ENCODE results near the gene CLK2. TPM values are rescaled to one million over a fixed set of nuclear protein-coding genes. Genes with fewer than 3 reads are reported as not detected.

Gene CLK2
- total and polyA plus RNA-seq, 2 donors (not counting 3 experiments of a cell fraction or from before 2014, with no cell fraction given): 69.1 to 80.9 TPM

DNA sequence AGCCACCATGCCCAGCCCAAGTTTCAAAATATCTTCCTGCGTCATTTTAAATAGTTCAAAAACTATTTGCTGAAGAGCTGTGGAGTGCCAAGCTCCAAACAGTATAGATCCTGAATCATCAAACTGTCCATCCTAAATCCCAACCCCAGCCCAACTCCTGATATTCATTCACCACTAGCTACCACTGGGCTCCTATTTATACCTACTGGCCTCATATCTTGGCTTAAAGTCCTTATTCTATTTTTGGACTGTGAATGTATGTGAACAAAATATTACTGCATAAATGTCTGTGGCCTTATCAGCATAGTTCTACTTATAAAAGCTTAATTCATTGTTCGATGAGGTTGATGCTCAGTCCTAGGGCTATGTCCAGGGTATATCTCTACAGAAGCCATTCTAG is 5.9 kb downstream of the CLK2 start:
- Histone ChIP-seq H3K4me3 (replicated peaks in 1 of 3; ENCODE audit: insufficient read depth in 1 of 3, low read depth in 1 of 3, low read length in 3 of 3) (no peak overlapping the region), H3K4me2 (ENCODE audit: insufficient read depth, low read length) (no peak overlapping the region), H3K27ac (ENCODE audit: insufficient read depth, low read depth, low read length) (no peak overlapping the region), H3K9me1 (replicated peaks; ENCODE audit: control insufficient read depth, extremely low read depth, insufficient read depth, low read length) (no peaks in the 10 kb centered on the region), H3K27me3 (ENCODE audit: control insufficient read depth in 2 of 2, insufficient read depth in 2 of 2, low read length in 2 of 2) (no peaks in the 10 kb centered on the region), H3K79me2 (ENCODE audit: control insufficient read depth, insufficient read depth, low read length) (peaks cover 20% of the 10 kb centered on the region), H3K4me1 (ENCODE audit: control insufficient read depth, extremely low read depth, insufficient read depth, low read length) (peaks cover 6% of the 10 kb centered on the region), H3K36me3 (ENCODE audit: control insufficient read depth in 2 of 2, extremely low read depth in 1 of 2, insufficient read depth in 2 of 2, low read length in 2 of 2) (peaks cover 31 to 48% of the 10 kb centered on the region in 2 experiments), H3K9me3 (replicated peaks; ENCODE audit: control insufficient read depth, insufficient read depth, low read length) (no peaks in the 10 kb centered on the region), H2AFZ (ENCODE audit: low read depth, low read length) (no peak overlapping the region), H3K9ac (replicated peaks; ENCODE audit: extremely low read depth, insufficient read depth, low read length) (no peak overlapping the region), H4K20me1 (replicated peaks; ENCODE audit: control insufficient read depth, extremely low read depth, insufficient read depth, low read length) (no peaks in the 10 kb centered on the region)
- no TSS peak for BruUV-seq (replicated peaks)
- dilution Hi-C loops (cut with MboI; ENCODE audit: extremely low pct_ligation_motif_present, low sequenced_read_pairs) (no loop called here), intact Hi-C loops (cut with micrococcal nuclease) (no loop called here)
- TF ChIP-seq CTCF (IDR thresholded peaks at IDR 0.05; ENCODE audit: extremely low read depth in 1 of 2, insufficient read depth in 1 of 2, low read depth in 1 of 2, low read length in 2 of 2) (no peak), MYC (IDR thresholded peaks at IDR 0.05; ENCODE audit: low read depth, low read length) (no peak), EZH2 (IDR thresholded peaks at IDR 0.05; ENCODE audit: borderline replicate concordance, low read depth, low read length, severe bottlenecking) (no peak), POLR2AphosphoS5 (IDR thresholded peaks at IDR 0.05; ENCODE audit: insufficient read depth, low read depth, low read length) (no peak), FOS (IDR thresholded peaks at IDR 0.05; ENCODE audit: borderline replicate concordance, insufficient read depth, low read length) (no peak), POLR2A (IDR thresholded peaks at IDR 0.05; ENCODE audit: low read depth, low read length) (no peak), JUN (IDR thresholded peaks at IDR 0.05; ENCODE audit: borderline replicate concordance, insufficient read depth, insufficient read length, low read depth) (no peak), GATA2 (IDR thresholded peaks at IDR 0.05; ENCODE audit: insufficient read depth, insufficient read length, low read depth, low read length) (no peak)
- TF ChIP-seq, protein P1, sequence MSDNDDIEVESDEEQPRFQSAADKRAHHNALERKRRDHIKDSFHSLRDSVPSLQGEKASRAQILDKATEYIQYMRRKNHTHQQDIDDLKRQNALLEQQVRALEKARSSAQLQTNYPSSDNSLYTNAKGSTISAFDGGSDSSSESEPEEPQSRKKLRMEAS (IDR thresholded peaks at IDR 0.05; ENCODE audit: insufficient read depth, insufficient read length): no peak
- no peak for DNase-seq (ENCODE audit: low read depth, low spot score)
- POLR2A ChIA-PET: no interaction called here
- CTCF ChIA-PET: interaction anchor here (2.3 kb wide), 1 partner anchor 11 kb away, joined by 5 read pairs; no protein-coding TSS in a partner anchor
- no peak for FAIRE-seq

Measured in endothelial cell of umbilical vein (primary cell).